H1 (cell line): Measurements from ENCODE around the gene ENTPD8. TPM values are rescaled to one million over a fixed set of nuclear protein-coding genes. Genes with fewer than 3 reads are reported as not detected.

ENCODE experiments used
- CTCF ChIA-PET: fragments of 300-600 bp; sonication (Branson Sonifier 250); formaldehyde crosslinking; loops from one replicate; lab custom pipeline; 2021; ENCODE audit not compliant: partially characterized antibody; lab: Charles Lee
- POLR2A ChIA-PET: fragments of 300-600 bp; sonication (Branson Sonifier 250); formaldehyde crosslinking; loops from one replicate; lab custom pipeline; 2021; ENCODE audit warnings: inconsistent platforms; ENCODE audit not compliant: partially characterized antibody; lab: Charles Lee
- DNase-seq, 2 experiments: peaks; one replicate each; pipeline versions ENCODE4 v3.0.0 to v3.0.0-alpha.2; 2010 to 2022; ENCODE audit warnings: low spot score in 2 of 2, low read depth in 1 of 2, mixed read lengths in 1 of 2
- FAIRE-seq: peaks from 2 replicates; lab custom pipeline; 2011; peaks lifted over from hg19 to GRCh38; lab: Jason Lieb, UNC
- H2AFZ ChIP-seq: 2 replicates; pipeline ENCODE4 v1.8.1; 2012; ENCODE audit warnings: low read length, inconsistent platforms
- H2AK5ac ChIP-seq: 2 replicates; pipeline ENCODE4 v1.6.1; 2013; ENCODE audit warnings: low read depth, low read length
- H2BK120ac ChIP-seq: replicated peaks from 2 replicates; pipeline ENCODE3; 2013; ENCODE audit warnings: low read depth, low read length, inconsistent platforms
- H2BK12ac ChIP-seq: 2 replicates; pipeline ENCODE4 v1.6.1; 2013; ENCODE audit warnings: low read depth, low read length
- H2BK15ac ChIP-seq: 2 replicates; pipeline ENCODE4 v1.6.1; 2013; ENCODE audit warnings: low read length
- H2BK20ac ChIP-seq: 2 replicates; pipeline ENCODE4 v1.6.1; 2013; ENCODE audit warnings: low read length
- H2BK5ac ChIP-seq: 2 replicates; pipeline ENCODE4 v1.6.1; 2013; ENCODE audit warnings: low read depth, low read length
- H3K14ac ChIP-seq: 2 replicates; pipeline ENCODE4 v1.6.1; 2013; ENCODE audit warnings: inconsistent platforms; ENCODE audit not compliant: insufficient read length
- H3K18ac ChIP-seq: 2 replicates; pipeline ENCODE4 v1.6.1; 2013; ENCODE audit warnings: low read length; ENCODE audit errors: extremely low read depth
- H3K23ac ChIP-seq: 2 replicates; pipeline ENCODE4 v1.6.1; 2013; ENCODE audit warnings: inconsistent platforms; ENCODE audit not compliant: insufficient read length
- H3K23me2 ChIP-seq: 2 replicates; pipeline ENCODE4 v1.6.1; 2013; ENCODE audit warnings: low read depth, low read length
- H3K27ac ChIP-seq: 2 replicates; pipeline ENCODE4 v1.6.1; 2011; ENCODE audit warnings: low read depth, low read length, inconsistent platforms
- H3K27me3 ChIP-seq, 4 experiments: replicated peaks in 1 of 4; 1 replicate in 1 of 4; 2 replicates in 3 of 4; pipeline versions ENCODE4 v1.6.1 to v1.8.1; 2011 to 2013; ENCODE audit warnings: low read length in 3 of 4, mild to moderate bottlenecking in 3 of 4, inconsistent platforms in 2 of 4, mixed read lengths in 2 of 4, moderate library complexity in 1 of 4; ENCODE audit not compliant: control insufficient read depth in 3 of 4, insufficient read depth in 3 of 4; ENCODE audit errors: extremely low read depth in 1 of 4
- H3K36me3 ChIP-seq, 4 experiments: 2 replicates each; pipeline versions ENCODE4 v1.6.1 to v1.8.1; 2011 to 2013; ENCODE audit warnings: mild to moderate bottlenecking in 4 of 4, low read length in 3 of 4, moderate library complexity in 2 of 4, control low read depth in 1 of 4, inconsistent platforms in 1 of 4; ENCODE audit not compliant: insufficient read depth in 4 of 4, control insufficient read depth in 2 of 4
- H3K4ac ChIP-seq: replicated peaks from 2 replicates; pipeline ENCODE3; 2013; ENCODE audit warnings: low read length, low read depth, mixed read lengths, inconsistent platforms; ENCODE audit not compliant: insufficient read length
- H3K4me1 ChIP-seq, 4 experiments: replicated peaks in 1 of 4; 1 replicate in 1 of 4; 2 replicates in 3 of 4; pipeline versions ENCODE4 v1.6.1 to v1.8.1; 2011 to 2013; ENCODE audit warnings: low read length in 3 of 4, inconsistent platforms in 2 of 4, mixed read lengths in 1 of 4; ENCODE audit not compliant: insufficient read depth in 4 of 4, control insufficient read depth in 3 of 4
- H3K4me2 ChIP-seq, 2 experiments: 2 replicates each; pipeline versions ENCODE4 v1.6.1 to v1.8.1; 2011 to 2013; ENCODE audit warnings: low read depth in 2 of 2, low read length in 2 of 2, control low read depth in 1 of 2, inconsistent platforms in 1 of 2, mild to moderate bottlenecking in 1 of 2; ENCODE audit not compliant: insufficient read depth in 1 of 2
- H3K4me3 ChIP-seq, 4 experiments: fragments of 200-600, 300-600 bp in 1 of 4; sonication (generic), shearing (Covaris generic), sonication (Bioruptor Twin) in 1 of 4; 2 replicates each; pipeline versions ENCODE4 v1.5.1 to v1.8.1; 2011 to 2016; ENCODE audit warnings: low read length in 4 of 4, low read depth in 3 of 4, control low read depth in 2 of 4, inconsistent platforms in 2 of 4, mild to moderate bottlenecking in 2 of 4, mixed read lengths in 1 of 4, moderate library complexity in 1 of 4; ENCODE audit not compliant: insufficient read depth in 2 of 4; ENCODE audit errors: extremely low read depth in 1 of 4
- H3K56ac ChIP-seq: replicated peaks from 2 replicates; pipeline ENCODE3; 2013; ENCODE audit warnings: low read depth, mild to moderate bottlenecking, mixed read lengths, low read length, inconsistent platforms; ENCODE audit not compliant: insufficient read length
- H3K79me1 ChIP-seq: 2 replicates; pipeline ENCODE4 v1.6.1; 2013; ENCODE audit warnings: low read depth, low read length, control low read depth
- H3K79me2 ChIP-seq, 2 experiments: 2 replicates each; pipeline versions ENCODE4 v1.6.1 to v1.8.1; 2012 to 2013; ENCODE audit warnings: low read length in 2 of 2, mild to moderate bottlenecking in 2 of 2, inconsistent platforms in 1 of 2; ENCODE audit not compliant: insufficient read depth in 2 of 2, control insufficient read depth in 1 of 2
- H3K9ac ChIP-seq, 4 experiments: replicated peaks in 1 of 4; 1 replicate in 1 of 4; 2 replicates in 3 of 4; pipeline versions ENCODE4 v1.6.1 to v1.8.1; 2011 to 2013; ENCODE audit warnings: low read depth in 3 of 4, low read length in 3 of 4, control low read depth in 2 of 4, mild to moderate bottlenecking in 2 of 4, moderate library complexity in 2 of 4, inconsistent platforms in 1 of 4; ENCODE audit errors: extremely low read depth in 1 of 4
- H3K9me3 ChIP-seq, 2 experiments: 2 replicates each; pipeline versions ENCODE4 v1.6.1 to v1.8.1; 2012 to 2013; ENCODE audit warnings: mild to moderate bottlenecking in 2 of 2, moderate library complexity in 2 of 2, control low read depth in 1 of 2, inconsistent platforms in 1 of 2, low read depth in 1 of 2, low read length in 1 of 2, mixed read lengths in 1 of 2; ENCODE audit not compliant: insufficient read depth in 2 of 2
- H4K20me1 ChIP-seq, 2 experiments: replicated peaks in 1 of 2; 2 replicates each; pipeline versions ENCODE3 to v1.8.1; 2011 to 2013; ENCODE audit warnings: inconsistent platforms in 2 of 2, low read length in 2 of 2, mild to moderate bottlenecking in 1 of 2; ENCODE audit not compliant: insufficient read depth in 2 of 2, control insufficient read depth in 1 of 2
- H4K5ac ChIP-seq: 2 replicates; pipeline ENCODE4 v1.6.1; 2013; ENCODE audit warnings: low read length, low read depth, mixed read lengths, inconsistent platforms; ENCODE audit not compliant: insufficient read length
- H4K8ac ChIP-seq: 2 replicates; pipeline ENCODE4 v1.8.0; 2013; ENCODE audit warnings: mild to moderate bottlenecking, moderate library complexity, low read length, inconsistent platforms; ENCODE audit not compliant: insufficient read depth; ENCODE audit errors: extremely low read depth
- H4K91ac ChIP-seq: replicated peaks from 2 replicates; pipeline ENCODE3; 2013; ENCODE audit warnings: low read length, mixed read lengths, inconsistent platforms; ENCODE audit not compliant: insufficient read length
- BACH1 ChIP-seq: IDR thresholded peaks from 2 replicates; pipeline ENCODE4 v1.6.1; 2012; ENCODE audit warnings: low read length, improper control_type of control experiment
- CHD2 ChIP-seq: IDR thresholded peaks from 2 replicates; pipeline ENCODE4 v1.6.1; 2012; ENCODE audit warnings: low read length, improper control_type of control experiment
- CTCF ChIP-seq, 3 experiments: IDR thresholded peaks; 1 replicate in 2 of 3; 2 replicates in 1 of 3; pipeline versions ENCODE4 v1.5.1 to v1.6.1; 2011; ENCODE audit warnings: low read length in 3 of 3, mild to moderate bottlenecking in 3 of 3, inconsistent platforms in 2 of 3, low read depth in 1 of 3, moderate library complexity in 1 of 3; ENCODE audit not compliant: insufficient read depth in 1 of 3; ENCODE audit errors: control extremely low read depth in 1 of 3
- JUN ChIP-seq: IDR thresholded peaks from 2 replicates; pipeline ENCODE4 v1.6.1; 2011; ENCODE audit warnings: low read depth, mild to moderate bottlenecking, improper control_type of control experiment, low read length
- KDM5A ChIP-seq: fragments of 200-600 bp; IDR thresholded peaks from 2 replicates; pipeline ENCODE4 v1.7.1; 2012; ENCODE audit warnings: mild to moderate bottlenecking, low read length, inconsistent platforms, mixed read lengths
- POLR2A ChIP-seq, 2 experiments: IDR thresholded peaks; 1 replicate in 1 of 2; 2 replicates in 1 of 2; pipeline ENCODE4 v1.6.1; 2011; ENCODE audit warnings: low read depth in 2 of 2, low read length in 2 of 2, mild to moderate bottlenecking in 2 of 2; ENCODE audit errors: control extremely low read depth in 1 of 2
- RBBP5 ChIP-seq: IDR thresholded peaks from 2 replicates; pipeline ENCODE4 v1.7.1; 2012; ENCODE audit warnings: low read depth, mild to moderate bottlenecking, inconsistent platforms, low read length, moderate library complexity, borderline replicate concordance
- SIN3A ChIP-seq, 2 experiments: IDR thresholded peaks in 1 of 2; conservative IDR thresholded peaks in 1 of 2; 2 replicates each; pipeline ENCODE4 v1.6.1; 2011 to 2012; ENCODE audit warnings: low read length in 2 of 2, improper control_type of control experiment in 1 of 2, low read depth in 1 of 2, mild to moderate bottlenecking in 1 of 2
- SIRT6 ChIP-seq: IDR thresholded peaks from one replicate; pipeline ENCODE4 v1.7.1; 2012; ENCODE audit warnings: low read length, inconsistent platforms
- SIX5 ChIP-seq: IDR thresholded peaks from 2 replicates; pipeline ENCODE4 v1.6.1; 2011; ENCODE audit warnings: mild to moderate bottlenecking, low read depth, low read length
- TCF12 ChIP-seq: IDR thresholded peaks from 2 replicates; pipeline ENCODE4 v1.6.1; 2011; ENCODE audit warnings: low read depth, mild to moderate bottlenecking, low read length
- USF2 ChIP-seq: IDR thresholded peaks from 2 replicates; pipeline ENCODE4 v1.6.1; 2011; ENCODE audit warnings: low read length, improper control_type of control experiment
- WGBS, 2 experiments: shearing (Covaris generic) in 1 of 2; methylation state at CpG; one replicate each; pipeline versions ENCODE4 v1.1.6 to v1.1.7; 2013 to 2015; ENCODE audit warnings: low lambda C conversion rate in 2 of 2, mixed read lengths in 2 of 2, inconsistent platforms in 1 of 2, low coverage in 1 of 2, missing lambda C conversion rate in 1 of 2; ENCODE audit not compliant: insufficient replicate concordance in 2 of 2, insufficient coverage in 1 of 2, insufficient read length in 1 of 2; ENCODE audit errors: extremely low coverage in 1 of 2, missing lambda C conversion rate in 1 of 2; 5-methylcytosine and 5-hydroxymethylcytosine counted together
- polyA plus RNA-seq, 7 experiments: library from polyadenylated mRNA; depleted of rRNA in 3 of 7; stranded (reverse) in 5 of 7; unstranded in 2 of 7; fragments of >200 nt in 5 of 7; fragments of 200-250 nt in 2 of 7; gene quantifications; 1 replicate in 5 of 7; 2 replicates in 1 of 7; 4 replicates in 1 of 7; pipeline versions ENCODE4 v1.2.1 to v1.2.3, GENCODE V29; 2011 to 2013; ENCODE audit warnings: missing spikeins in 2 of 7, mixed read lengths in 2 of 7
- total RNA-seq: library from RNA; stranded (reverse); fragmentation: NEBNext Ultra II Directional; extraction: Animal tissue kit (Norgen Biotek cat#: 25700); gene quantifications from 2 replicates; pipeline ENCODE4 v1.2.1, GENCODE V29; 2021

ENTPD8 gene
- total and polyA plus RNA-seq, 2 of the 8 experiments (the other 6 are each of a cell fraction or from before 2014, with no cell fraction given), result 0.48 to 0.51 TPM

GRCh38 chr9:137463931-137464290 is 22.8 kb upstream of the ENTPD8 start:
- Histone ChIP-seq H3K4me2 (no peak overlapping the region), H3K79me2 (no peaks in the 10 kb centered on the region), H3K27me3 (peaks cover 0 to 19% (median 13%) of the 10 kb centered on the region in 4 experiments; a peak in 5 of 7 replicates), H3K23ac (no peak overlapping the region), H3K9ac (no peak overlapping the region), H2BK12ac (no peak overlapping the region), H3K18ac (no peak overlapping the region), H3K79me1 (no peaks in the 10 kb centered on the region), H4K8ac (no peak overlapping the region), H2BK120ac (no peak overlapping the region), H3K56ac (no peak overlapping the region), H4K91ac (no peak overlapping the region), H3K23me2 (0 out of 2 replicates have a peak, but pooled peaks cover 2% of the 10 kb centered on the region), H2AFZ (no peak overlapping the region), H2BK20ac (no peak overlapping the region), H3K14ac (no peak overlapping the region), H2BK5ac (no peak overlapping the region), H4K20me1 (peaks cover 0 to 2% of the 10 kb centered on the region in 2 experiments), H3K4ac (no peak overlapping the region), H3K9me3 (no peaks in the 10 kb centered on the region; a peak in 1 of 4 replicates), H3K4me3 (no peak overlapping the region), H3K36me3 (no peaks in the 10 kb centered on the region), H4K5ac (no peak overlapping the region), H3K4me1 (peaks cover 0 to 9% (median 4%) of the 10 kb centered on the region in 4 experiments; a peak in 5 of 7 replicates), H3K27ac (no peak overlapping the region), H2BK15ac (no peak overlapping the region), H2AK5ac (no peak overlapping the region)
- no peak for FAIRE-seq
- ChIA-PET POLR2A (no interaction called here), CTCF (no interaction called here)
- DNase-seq, result no peak
- 91% methylated on average over 11 of the region's 18 CpGs; no CpG with 5 or more reads in 1 of the 2 experiments for WGBS, 2 experiments
- TF ChIP-seq JUN, result no peak
- no peak for TF ChIP-seq SIX5
- TF ChIP-seq KDM5A, result no peak
- TF ChIP-seq CTCF (IDR thresholded peaks at IDR 0.05; ENCODE audit: control extremely low read depth in 1 of 3, insufficient read depth in 1 of 3, low read depth in 1 of 3, low read length in 3 of 3), result no peak
- TF ChIP-seq BACH1, result no peak
- no peak for TF ChIP-seq USF2
- TF ChIP-seq POLR2A (IDR thresholded peaks at IDR 0.05; ENCODE audit: control extremely low read depth in 1 of 2, low read depth in 2 of 2, low read length in 2 of 2), result no peak
- TF ChIP-seq SIN3A (conservative IDR thresholded peaks at IDR 0.05 in 1 of 2, IDR thresholded peaks at IDR 0.05 in 1 of 2; ENCODE audit: low read depth in 1 of 2, low read length in 2 of 2), result no peak
- TF ChIP-seq CHD2, result no peak
- TF ChIP-seq RBBP5, result no peak
- no peak for TF ChIP-seq TCF12
- TF ChIP-seq SIRT6, result no peak
